HG03575 (cell line): Measurements from ENCODE around the gene DAPL1.

ENCODE experiments used
- ATAC-seq: cut with Tn5 transposase; IDR thresholded peaks from one replicate; pipeline ENCODE4 v1.9.1; 2021; ENCODE audit not compliant: unreplicated experiment, insufficient number of reproducible peaks, low FRiP score; ENCODE audit errors: extremely low read depth

The DAPL1 gene, protein sequence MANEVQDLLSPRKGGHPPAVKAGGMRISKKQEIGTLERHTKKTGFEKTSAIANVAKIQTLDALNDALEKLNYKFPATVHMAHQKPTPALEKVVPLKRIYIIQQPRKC

DNA sequence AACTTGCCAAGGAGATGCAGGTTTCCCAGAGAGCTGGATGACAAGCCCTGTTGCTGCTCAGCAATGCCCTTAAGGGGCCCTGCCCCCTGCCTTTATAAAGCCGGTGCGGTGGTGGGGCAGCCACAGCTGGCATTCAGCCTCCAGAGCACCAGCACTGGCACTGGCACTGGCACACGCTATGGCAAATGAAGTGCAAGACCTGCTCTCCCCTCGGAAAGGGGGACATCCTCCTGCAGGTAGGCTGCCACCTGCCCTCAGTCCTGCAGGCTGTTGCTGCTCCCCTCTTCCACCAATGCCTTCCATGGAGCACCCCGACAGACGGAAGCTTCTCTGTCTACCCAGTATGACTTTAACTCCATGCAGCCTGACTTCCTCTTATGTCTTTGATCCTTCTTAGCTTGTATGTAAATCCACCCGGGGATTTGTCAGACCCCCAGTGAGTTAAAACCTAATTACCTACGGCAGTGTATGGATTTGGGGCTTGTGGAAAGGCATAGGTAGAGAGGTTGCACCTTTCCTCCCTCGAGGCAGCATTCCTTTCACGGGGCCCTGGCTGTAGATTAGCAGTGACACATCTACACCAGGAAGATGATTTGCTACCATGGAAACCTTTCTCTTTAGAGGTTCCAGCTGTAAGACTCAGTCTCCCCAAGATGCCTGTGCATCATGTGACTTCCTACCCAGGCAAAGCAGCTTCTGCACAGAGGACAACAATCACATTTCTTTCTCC lies at the start of gene DAPL1:
DAPL1 (plus strand) TSS at position 123 of the 730 bp plus-strand sequence; CDS start at position 179, 56 bp downstream.
- no peak for ATAC-seq

DNA sequence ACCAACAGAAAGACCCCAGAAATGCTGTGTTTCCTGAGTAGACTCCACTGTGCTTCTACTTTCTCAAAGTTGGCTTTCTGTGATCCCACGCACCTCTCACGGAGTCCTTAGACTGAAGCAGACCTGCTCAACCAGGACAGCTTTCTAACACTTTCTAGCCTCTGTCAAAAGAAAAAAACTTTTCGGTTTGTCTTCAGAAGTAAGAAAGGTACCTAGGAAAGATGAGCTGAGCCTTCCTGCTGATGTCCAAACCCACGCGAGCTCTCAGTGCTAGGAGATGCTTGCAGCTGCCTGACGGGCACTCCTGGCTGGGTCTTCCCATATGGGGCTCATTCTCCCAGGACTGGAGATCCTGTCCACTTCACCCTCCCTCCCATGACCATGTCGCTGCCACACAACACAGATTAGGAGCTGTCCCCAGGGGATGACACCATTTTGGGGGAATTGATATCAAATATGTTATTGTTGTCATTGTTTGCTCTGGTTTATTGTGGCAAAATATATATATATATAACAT lies 49.2 kb upstream of the DAPL1 start:
- ATAC-seq = no peak

DNA sequence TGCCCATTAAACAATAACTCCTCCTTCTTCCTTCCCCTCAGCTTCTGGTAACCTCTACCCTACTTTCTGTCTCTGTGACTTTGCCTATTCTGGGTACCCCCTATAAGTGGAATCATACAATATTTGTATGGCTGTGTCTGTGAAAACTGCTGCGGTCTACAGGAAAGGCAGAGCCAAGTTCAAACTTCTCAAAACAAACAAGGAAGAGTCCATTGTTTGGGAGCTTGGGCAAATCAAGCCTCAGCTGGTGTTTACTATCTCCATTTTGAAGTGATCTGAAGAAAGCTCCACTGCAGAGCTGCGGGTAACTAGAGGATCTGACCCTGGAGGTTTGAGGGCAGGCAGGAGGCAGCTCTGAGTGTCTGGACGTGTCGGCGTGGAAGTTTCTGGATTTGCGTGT lies 48.6 kb upstream of the DAPL1 start:
- no peak for ATAC-seq

DNA sequence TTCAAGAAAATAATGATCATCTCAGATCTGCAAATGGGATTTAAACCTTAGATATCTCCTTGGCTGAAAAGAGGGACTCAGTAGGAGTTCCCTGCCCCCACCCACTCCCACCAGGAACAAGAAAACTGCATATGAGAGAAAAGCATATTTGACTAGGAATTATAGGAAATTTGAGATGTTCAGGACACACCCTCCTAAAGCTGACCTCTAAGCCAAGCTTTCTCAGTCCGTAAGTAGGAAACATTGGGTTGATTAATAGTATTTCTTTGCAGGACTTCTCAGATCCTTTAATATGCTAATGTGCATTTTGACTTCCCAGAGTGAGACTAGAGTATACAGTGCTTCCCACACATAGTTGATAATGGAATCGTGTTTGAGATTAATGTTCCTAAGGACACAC lies 47.8 kb upstream of the DAPL1 start:
- ATAC-seq = no peak

DNA sequence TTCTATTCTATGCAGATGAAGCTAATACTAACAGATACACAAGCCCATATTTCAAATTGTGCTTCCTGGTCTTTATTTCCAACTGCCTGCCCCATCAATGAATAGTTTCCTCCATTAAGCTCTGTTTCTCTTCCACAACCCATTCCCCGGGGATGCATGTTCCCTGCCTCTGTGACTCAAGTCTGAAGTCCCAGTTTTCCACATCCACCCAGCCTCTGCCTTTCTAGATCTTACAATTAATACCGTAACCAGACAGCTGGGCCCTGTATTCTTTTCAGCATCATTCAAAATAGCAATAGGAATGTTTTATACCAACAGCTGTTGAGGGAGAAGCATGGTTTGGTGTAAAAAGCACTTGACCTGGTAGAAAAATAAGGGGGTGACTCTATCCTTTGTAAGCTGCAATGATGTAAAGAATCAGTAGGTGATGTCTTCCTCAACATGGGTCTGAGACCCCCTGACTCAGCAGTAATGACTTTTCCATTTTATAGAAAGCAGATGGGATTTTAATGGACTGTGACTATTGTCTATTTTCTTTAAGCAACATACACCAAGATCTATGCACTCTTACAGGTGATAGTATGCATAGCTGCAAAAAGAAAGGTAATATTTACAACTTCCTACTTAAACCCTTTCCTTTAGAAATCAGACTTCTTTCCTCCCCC lies 46.1 kb upstream of the DAPL1 start:
- no peak for ATAC-seq

DNA sequence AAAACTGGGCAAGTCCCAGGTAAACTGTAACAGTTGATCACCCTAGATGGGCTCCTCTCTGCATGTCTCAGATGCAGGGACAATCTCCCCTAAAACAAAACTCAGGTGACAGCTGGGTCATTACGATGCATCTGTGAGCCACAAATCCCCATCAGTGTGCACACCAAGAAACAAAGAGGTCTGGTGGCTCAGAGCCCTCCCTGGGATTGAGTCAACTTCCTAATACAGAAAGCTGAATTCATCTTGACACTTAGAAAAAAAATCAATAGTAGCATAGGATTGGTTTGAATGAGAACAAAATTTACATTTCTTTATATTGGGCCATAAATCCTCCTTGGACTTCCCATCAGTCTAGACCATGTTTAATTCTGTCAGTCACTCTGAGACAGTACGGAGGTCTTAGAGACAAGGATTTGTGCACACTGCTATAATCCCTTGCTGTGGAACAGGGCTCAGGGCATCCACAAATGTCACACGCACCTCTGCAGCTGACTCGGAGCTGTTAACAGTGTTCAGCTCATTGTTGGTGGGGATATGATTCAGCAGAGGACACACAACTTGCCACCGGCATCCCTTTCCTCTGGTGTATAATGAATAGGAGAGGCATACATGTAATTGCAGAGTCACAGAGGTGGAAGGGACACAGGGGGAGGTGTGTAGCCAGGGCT lies 44.5 kb upstream of the DAPL1 start:
- ATAC-seq = no peak

DNA sequence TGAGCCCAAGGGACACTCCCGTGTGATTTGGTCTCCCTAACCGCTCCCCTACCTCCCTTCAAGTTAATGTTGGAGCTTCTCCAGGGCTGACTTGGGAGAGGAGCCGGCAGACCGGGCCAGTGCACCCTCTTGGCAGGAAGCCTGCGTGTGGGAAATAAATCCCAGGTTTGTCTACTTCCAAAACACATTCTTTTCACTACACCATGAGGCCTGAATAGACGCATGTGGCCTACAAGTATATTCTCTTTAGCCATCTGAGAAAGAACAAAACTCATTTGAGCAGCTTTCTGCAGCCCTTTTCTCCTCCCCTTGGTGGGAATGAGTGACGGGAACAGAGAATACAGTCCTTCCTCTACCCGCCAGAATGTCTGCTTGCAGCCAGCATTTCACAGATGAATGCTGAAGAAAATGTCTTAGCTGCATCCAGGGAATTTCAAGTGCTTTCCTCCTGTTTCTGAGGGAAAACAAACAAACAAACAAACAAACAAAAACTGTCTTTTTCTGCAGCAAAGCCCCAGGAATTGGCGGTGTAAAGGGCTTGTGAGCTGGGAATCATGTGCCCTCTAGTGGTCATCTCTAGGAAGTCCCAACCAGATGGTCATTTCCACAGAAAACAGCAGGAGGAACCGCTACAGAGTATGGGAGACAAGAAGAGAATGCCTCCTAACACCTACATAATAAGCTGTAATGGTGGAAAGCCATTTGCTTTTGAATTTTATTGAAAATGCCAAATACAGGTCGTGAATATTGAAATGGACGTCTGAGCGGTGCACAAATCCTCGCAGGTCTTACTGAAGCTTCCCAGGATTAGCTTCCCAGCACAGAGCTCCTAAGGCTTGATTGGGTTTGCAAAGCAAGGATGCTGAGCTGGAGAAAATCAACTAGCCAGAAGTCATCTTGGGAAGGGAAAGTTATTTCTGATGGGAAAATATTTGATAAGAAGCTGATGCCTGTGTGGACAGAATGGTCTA lies 41.2 kb upstream of the DAPL1 start:
- no peak for ATAC-seq

DNA sequence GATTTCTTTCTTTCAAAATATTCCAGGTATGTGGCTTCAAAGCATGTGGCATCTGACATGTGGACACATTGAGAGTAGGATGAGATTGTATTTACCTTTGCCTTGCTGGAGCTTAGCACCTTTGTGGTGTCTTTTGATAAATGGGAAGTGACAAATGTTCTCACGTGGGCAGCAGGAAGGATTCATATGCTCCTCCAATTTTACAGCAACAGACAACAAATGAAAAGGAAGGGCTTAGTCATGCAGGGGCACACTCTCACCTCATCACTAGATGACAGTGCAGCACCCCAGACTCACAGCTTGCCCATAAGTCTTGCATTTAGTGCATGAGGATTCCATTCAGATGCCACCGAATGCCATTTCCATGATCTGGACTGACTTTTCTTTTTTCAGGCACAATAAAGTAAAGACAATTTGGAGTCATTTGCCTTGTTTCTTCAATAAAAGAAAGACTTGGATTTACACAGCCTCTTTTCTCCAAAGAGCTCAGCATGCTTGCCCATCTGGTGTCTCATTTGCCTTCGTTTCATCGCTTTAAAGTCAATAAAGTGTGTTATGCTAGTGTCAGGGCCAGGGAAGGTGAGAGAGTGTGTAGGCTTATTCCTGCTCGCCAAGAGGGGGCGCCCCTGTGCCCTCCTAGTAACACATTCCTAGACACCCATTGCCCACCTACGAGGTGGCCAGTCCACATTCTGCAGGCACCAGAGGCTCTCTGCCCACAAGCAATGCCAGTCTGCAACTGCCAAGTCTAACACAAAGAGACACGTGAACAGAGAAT lies 39.6 kb upstream of the DAPL1 start:
- ATAC-seq = no peak

DNA sequence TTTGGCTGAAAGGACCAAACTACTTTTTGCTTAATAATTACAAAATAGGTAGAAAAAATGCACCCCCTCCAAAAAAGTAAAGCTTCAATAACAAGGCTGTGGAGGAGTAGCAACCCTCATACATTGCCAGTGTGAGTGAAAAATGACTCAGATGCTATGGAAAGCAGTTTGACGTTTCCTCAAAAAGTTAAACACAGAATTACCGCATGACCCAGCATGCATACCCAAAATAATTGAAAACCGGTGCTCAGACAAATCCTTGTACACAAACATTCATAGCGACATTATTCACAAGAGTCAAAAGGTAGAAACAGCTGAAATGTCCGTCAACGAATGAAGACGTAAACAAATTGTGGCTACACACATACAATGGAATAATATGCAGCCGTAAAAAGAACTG lies 38.8 kb upstream of the DAPL1 start:
- no peak for ATAC-seq

DNA sequence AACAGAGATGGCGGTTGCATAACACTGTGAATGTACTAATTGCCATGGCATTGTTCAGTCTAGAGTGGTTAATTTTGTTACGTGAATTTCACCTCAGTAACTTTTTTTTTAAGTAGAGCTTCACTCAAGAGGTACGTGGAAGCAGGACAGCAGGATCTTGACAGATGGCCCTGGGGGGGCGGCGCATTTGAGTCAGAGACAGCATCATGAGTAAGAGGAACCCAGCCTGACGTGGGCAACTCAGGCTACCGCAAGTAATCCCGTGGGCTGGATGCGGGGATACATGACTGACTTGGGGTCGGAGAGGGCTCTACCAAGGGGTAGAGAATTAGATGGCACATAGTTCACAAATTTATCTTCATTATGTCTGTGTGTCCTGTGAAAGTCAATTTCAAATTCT lies 38.1 kb upstream of the DAPL1 start:
- ATAC-seq = no peak

DNA sequence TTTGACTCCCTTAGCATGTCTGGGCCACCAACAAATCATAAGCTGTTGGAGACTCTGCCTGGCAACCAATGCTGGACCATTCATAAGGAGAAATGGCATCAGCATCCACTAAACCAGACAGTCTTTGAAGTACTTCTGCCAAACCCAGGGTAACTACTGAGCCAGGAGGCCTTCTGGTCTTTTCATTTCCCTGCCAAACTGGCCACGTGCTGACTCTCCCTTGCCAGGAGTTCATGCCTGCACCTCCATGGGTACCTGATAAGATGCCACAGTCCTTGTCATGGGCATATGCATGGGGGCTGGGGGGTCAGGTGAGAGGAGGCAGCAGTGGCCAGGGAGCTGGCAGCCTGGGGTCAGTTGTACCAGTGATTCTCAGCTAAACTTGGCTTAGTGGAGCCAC lies 34.2 kb upstream of the DAPL1 start:
- ATAC-seq = no peak

DNA sequence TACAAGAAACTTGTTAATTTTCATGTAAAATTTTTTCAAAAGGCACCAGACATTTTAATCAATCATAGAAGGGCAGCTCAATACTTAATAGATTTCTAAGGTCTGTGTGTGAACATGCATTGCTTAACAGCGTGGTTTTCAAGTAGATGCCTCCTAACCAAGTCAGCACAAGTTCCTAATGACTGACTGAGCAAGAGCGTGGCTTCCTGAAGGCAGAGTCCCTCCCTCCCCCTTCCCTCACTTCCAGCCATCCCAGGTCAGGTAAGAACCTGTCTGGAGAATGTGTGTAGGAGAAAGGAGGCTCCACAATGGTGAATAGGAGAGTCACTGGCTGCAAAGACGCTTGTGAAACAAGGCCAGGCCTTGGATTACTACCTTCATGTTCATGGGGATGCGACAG lies 33.5 kb upstream of the DAPL1 start:
- no peak for ATAC-seq

DNA sequence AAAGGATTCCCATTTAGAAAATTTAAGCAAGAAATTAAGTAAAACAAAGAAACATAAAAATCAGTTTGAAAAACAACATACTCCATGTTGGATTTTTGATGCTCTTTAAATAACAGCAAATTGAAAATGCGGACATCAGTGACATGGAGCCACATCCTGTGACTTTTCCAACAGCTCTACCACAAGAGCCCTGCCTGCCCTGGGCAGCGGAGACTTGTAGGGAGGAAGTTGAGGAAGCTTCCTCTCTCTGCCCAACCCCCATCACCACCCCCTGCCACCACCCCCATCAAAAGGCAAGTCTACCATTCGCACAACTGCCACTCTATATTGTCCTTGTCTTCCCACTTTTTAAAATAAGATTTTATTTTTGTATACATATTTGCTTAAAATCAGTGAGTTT lies 32.8 kb upstream of the DAPL1 start:
- no peak for ATAC-seq

DNA sequence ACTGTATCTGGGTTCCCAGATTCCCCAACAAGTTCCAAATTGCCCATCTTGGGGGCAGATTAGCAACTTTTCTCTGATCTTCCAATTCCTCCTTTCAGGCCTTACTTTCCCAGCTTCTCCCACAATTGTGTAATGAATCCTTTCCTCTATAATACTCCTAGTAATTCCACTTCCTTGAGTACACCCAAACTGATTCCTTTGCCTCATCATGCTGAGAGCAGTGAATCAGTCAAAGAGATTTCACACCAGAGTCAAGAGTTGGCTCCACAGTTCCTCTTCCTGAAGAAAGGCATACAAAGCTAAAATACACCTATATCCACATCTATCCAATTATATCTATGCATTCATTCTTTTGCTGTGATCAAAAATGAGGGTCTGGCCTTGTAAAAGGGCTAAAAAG lies 28.6 kb upstream of the DAPL1 start:
- no peak for ATAC-seq

DNA sequence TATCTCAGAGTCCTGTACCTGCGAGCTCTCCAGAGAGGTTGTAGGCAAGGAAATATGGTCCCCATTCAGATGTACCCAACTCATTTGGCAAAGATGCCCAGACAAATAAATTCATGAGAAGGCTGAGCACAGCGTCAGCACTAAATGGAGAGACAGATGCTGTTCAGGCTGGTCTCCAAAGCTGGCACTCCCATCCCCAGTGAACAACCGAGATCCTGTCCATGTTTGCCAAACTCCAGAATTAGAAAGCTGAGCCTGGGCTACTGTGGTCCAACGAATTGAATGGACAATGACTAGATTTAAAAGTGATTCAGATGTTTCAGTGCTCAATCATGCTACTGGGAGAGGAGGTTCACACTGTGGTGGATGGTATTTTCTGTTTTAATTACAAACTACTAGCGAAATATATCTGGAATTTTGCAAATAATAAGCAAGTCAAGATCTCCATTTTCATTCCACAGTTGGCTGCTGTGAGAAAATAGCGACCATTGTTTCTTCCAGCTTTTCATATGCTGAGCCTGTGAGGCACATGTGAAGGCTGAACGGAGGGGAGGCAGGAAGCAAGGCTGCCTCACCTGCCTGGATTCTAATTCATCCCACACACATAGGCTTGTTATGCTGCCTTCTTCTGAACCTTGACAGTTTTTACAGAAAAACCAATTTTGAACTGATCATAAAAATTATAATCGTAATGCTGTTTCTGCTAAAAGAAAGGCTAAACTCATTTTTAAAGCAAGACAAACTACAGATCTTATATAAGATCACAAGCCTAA lies 22.6 kb upstream of the DAPL1 start:
- ATAC-seq = no peak

DNA sequence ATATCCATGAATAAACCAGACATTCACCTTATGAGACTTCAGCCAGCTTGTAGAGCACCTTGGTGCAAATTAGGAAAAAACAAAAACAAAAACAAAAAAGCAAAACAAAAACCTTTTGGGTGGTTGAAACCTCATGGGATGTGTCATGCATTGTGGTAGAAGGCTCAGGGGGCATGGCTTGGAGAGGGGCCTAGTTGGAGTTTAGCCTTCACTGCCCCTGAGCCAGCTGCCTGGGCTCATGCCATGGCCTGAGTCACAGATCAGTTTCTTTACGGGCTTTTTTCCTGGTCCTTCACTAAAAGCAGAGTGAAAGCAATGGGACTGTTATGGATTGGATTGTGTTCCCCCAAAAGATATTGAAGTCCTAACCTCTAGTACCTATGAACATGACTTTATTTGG lies 22.0 kb upstream of the DAPL1 start:
- no peak for ATAC-seq

DNA sequence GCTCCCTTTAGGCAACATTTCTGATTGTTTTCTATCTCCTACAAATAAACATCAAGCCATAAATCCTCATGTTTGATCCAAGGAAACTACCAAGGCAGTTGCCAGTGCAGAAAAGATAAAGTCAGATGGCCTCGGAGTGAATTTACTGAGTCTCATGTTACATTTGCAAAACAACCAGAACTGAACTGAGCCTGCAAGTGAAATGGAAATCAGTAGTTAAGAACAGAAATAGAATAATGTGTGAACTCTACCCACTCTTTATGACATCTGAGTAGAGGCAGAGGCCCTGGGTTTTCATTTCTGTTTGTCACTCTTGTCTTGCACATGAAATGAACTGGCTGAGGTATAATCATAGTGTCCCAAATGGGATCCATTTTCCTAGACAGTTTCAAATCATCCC lies 20.4 kb upstream of the DAPL1 start:
- ATAC-seq = no peak
